WERI-Rb-1 (cell line): Measurements from ENCODE around the gene ITM2A.

Source experiments
- DNase-seq: peaks from one replicate; pipeline ENCODE4 v3.0.0-alpha.2; 2020
- H3K27ac ChIP-seq: fragments of 250-450 bp; sonication (Bioruptor Pico); 2 replicates; pipeline ENCODE4 v1.5.1; 2020; ENCODE audit warnings: mild to moderate bottlenecking, moderate library complexity
- H3K27me3 ChIP-seq: fragments of 250-450 bp; sonication (Bioruptor Pico); 2 replicates; pipeline ENCODE4 v1.5.1; 2021; ENCODE audit warnings: mild to moderate bottlenecking, low read depth, moderate library complexity; ENCODE audit not compliant: insufficient read depth, severe bottlenecking
- H3K36me3 ChIP-seq: fragments of 250-450 bp; sonication (Bioruptor Pico); 2 replicates; pipeline ENCODE4 v1.5.1; 2020; ENCODE audit warnings: mild to moderate bottlenecking, moderate library complexity
- H3K4me3 ChIP-seq: 2 replicates; pipeline ENCODE4 v1.5.1; 2011; ENCODE audit warnings: low read depth, mild to moderate bottlenecking, control low read depth, low read length
- H3K9me3 ChIP-seq: fragments of 250-450 bp; sonication (Bioruptor Pico); 2 replicates; pipeline ENCODE4 v1.5.1; 2021; ENCODE audit warnings: mild to moderate bottlenecking, moderate library complexity; ENCODE audit not compliant: severe bottlenecking
- CTCF ChIP-seq: IDR thresholded peaks from 2 replicates; pipeline ENCODE4 v1.5.1; 2011; ENCODE audit warnings: low read depth, mild to moderate bottlenecking, control low read depth, inconsistent platforms, low read length

The ITM2A gene

GRCh38 chrX:79369871-79370270, 2.7 kb upstream of the ITM2A start:
- Histone ChIP-seq H3K27me3 (peaks cover 36% of the 10 kb centered on the region), H3K4me3 (no peak overlapping the region), H3K27ac (no peak overlapping the region), H3K36me3 (no peaks in the 10 kb centered on the region), H3K9me3 (no peaks in the 10 kb centered on the region)
- no peak for DNase-seq
- no peak for TF ChIP-seq CTCF

GRCh38 chrX:79368441-79368840, 1.3 kb upstream of the ITM2A start:
- Histone ChIP-seq H3K36me3 (no peaks in the 10 kb centered on the region), H3K27ac (no peak overlapping the region), H3K4me3 (no peak overlapping the region), H3K9me3 (no peaks in the 10 kb centered on the region), H3K27me3 (peaks cover 36% of the 10 kb centered on the region)
- no peak for DNase-seq
- TF ChIP-seq CTCF = no peak

- H3K36me3 ChIP-seq = no peaks in the 10 kb centered on the region
- no peak overlapping the region for H3K4me3 ChIP-seq
- DNase-seq = no peak
- TF ChIP-seq CTCF = no peak
- H3K27ac ChIP-seq = no peak overlapping the region
- no peaks in the 10 kb centered on the region for H3K9me3 ChIP-seq
- H3K27me3 ChIP-seq = peaks cover 36% of the 10 kb centered on the region
Measured at GRCh38 chrX:79367907-79368306, 773 bp upstream of the ITM2A start.

- Histone ChIP-seq H3K27ac (no peak overlapping the region), H3K36me3 (no peaks in the 10 kb centered on the region), H3K27me3 (peaks cover 42% of the 10 kb centered on the region), H3K9me3 (no peaks in the 10 kb centered on the region), H3K4me3 (no peak overlapping the region)
- TF ChIP-seq CTCF = no peak
- DNase-seq = no peak
Measured at GRCh38 chrX:79366556-79366872, 620 bp downstream of the ITM2A start.

- Histone ChIP-seq H3K27me3 (peaks cover 44% of the 10 kb centered on the region), H3K36me3 (no peaks in the 10 kb centered on the region), H3K4me3 (no peak overlapping the region), H3K27ac (no peak overlapping the region), H3K9me3 (no peaks in the 10 kb centered on the region)
- TF ChIP-seq CTCF = no peak
- no peak for DNase-seq
Measured at GRCh38 chrX:79365591-79365990, 1.5 kb downstream of the ITM2A start.

- Histone ChIP-seq H3K36me3 (no peaks in the 10 kb centered on the region), H3K27ac (no peak overlapping the region), H3K9me3 (no peaks in the 10 kb centered on the region), H3K4me3 (no peak overlapping the region), H3K27me3 (peaks cover 35% of the 10 kb centered on the region)
- DNase-seq = no peak
- TF ChIP-seq CTCF = no peak
Measured at GRCh38 chrX:79364306-79364705, 2.8 kb downstream of the ITM2A start.
